Glutamatergic neuron (in vitro differentiated cells): ENCODE data around the gene MAPK6. TPM values are rescaled to one million over a fixed set of nuclear protein-coding genes. Genes with fewer than 3 reads are reported as not detected.

Source experiments
- DNase-seq: peaks from one replicate; pipeline ENCODE4 v3.0.0; 2022
- H3K27ac Mint-ChIP-seq: one replicate; pipeline ENCODE4 v1.8.0; 2020; ENCODE audit warnings: mild to moderate bottlenecking, mixed read lengths, inconsistent platforms; ENCODE audit not compliant: unreplicated experiment
- H3K27me3 Mint-ChIP-seq: one replicate; pipeline ENCODE4 v1.8.0; 2020; ENCODE audit warnings: mild to moderate bottlenecking, moderate library complexity, mixed read lengths, inconsistent platforms; ENCODE audit not compliant: unreplicated experiment
- H3K36me3 Mint-ChIP-seq: one replicate; pipeline ENCODE4 v1.8.0; 2020; ENCODE audit warnings: mild to moderate bottlenecking, mixed read lengths, inconsistent platforms; ENCODE audit not compliant: unreplicated experiment
- H3K4me1 Mint-ChIP-seq: one replicate; pipeline ENCODE4 v1.8.0; 2020; ENCODE audit warnings: mild to moderate bottlenecking, low read depth, mixed read lengths, inconsistent platforms; ENCODE audit not compliant: unreplicated experiment
- H3K4me3 Mint-ChIP-seq: one replicate; pipeline ENCODE4 v1.8.0; 2020; ENCODE audit warnings: mild to moderate bottlenecking, mixed read lengths, inconsistent platforms; ENCODE audit not compliant: unreplicated experiment
- H3K9me3 Mint-ChIP-seq: one replicate; pipeline ENCODE4 v1.8.0; 2020; ENCODE audit warnings: mild to moderate bottlenecking, moderate library complexity, mixed read lengths, inconsistent platforms; ENCODE audit not compliant: unreplicated experiment
- total RNA-seq: library from RNA; stranded (reverse); fragmentation: NEBNext Ultra II Directional; extraction: Animal tissue kit (Norgen Biotek cat#: 25700); gene quantifications from one replicate; pipeline ENCODE4 v1.2.1, GENCODE V29; 2021; ENCODE audit not compliant: unreplicated experiment
- TF ChIP-seq, protein P1 (sequence below): fragments of 200-600 bp; sonication (generic); IDR thresholded peaks from one replicate; pipeline ENCODE4 v1.5.0; 2021; ENCODE audit not compliant: partially characterized antibody, unreplicated experiment

MAPK6 gene
- total RNA-seq, 1 donor from 2014 or later, result 109 TPM

DNA sequence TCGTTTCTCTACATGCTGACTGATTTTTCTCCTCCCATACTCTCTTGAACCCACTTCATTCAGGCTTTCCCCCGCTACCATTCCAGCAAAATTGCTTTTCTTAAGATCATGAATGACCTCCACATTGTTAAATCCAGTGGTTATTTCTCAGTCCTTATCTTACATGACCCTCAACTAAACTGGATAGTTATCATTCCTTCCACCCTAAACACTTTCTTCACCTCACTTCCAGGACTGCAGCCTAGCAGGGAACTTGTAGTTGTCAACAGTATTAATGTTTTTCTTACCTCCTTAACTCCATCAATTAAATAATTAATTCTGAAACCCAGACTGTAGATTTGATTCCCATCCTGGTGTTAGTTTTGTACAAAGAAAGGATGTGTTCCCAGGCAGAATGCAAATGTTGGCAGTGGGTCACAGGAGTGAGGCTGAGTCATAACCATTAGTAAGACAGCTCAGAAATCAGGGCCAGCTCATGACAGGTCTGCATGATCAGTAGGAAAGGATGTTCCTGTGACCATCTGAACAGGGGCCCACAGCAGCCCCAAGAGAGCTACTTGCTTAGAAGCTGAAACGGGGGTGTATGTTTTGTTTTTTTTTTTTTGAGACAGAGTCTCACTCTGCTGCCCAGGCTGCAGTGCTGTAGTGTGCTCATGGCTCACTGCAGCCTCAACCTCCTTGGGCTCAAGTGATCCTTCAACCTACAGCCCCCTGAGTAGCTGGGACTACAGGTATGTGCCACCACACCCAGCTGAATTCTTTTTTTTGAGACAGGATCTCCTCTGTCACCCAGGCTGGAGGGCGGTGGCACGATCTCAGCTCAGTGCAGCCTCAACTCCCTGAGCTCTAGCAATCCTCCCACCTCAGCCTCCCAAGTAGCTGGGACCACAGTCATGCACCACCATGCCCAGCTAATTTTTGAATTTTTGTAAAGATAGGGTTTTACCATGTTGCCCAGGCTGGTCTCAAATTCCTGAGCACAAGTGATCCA, 84.5 kb downstream of the MAPK6 start:
- no peaks in the 10 kb centered on the region for H3K36me3 Mint-ChIP-seq
- TF ChIP-seq, protein P1, sequence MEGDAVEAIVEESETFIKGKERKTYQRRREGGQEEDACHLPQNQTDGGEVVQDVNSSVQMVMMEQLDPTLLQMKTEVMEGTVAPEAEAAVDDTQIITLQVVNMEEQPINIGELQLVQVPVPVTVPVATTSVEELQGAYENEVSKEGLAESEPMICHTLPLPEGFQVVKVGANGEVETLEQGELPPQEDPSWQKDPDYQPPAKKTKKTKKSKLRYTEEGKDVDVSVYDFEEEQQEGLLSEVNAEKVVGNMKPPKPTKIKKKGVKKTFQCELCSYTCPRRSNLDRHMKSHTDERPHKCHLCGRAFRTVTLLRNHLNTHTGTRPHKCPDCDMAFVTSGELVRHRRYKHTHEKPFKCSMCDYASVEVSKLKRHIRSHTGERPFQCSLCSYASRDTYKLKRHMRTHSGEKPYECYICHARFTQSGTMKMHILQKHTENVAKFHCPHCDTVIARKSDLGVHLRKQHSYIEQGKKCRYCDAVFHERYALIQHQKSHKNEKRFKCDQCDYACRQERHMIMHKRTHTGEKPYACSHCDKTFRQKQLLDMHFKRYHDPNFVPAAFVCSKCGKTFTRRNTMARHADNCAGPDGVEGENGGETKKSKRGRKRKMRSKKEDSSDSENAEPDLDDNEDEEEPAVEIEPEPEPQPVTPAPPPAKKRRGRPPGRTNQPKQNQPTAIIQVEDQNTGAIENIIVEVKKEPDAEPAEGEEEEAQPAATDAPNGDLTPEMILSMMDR, result no peak
- no peak for DNase-seq
- H3K4me3 Mint-ChIP-seq, result no peak overlapping the region
- H3K27me3 Mint-ChIP-seq, result no peaks in the 10 kb centered on the region
- H3K4me1 Mint-ChIP-seq, result peaks cover 7% of the 10 kb centered on the region
- H3K27ac Mint-ChIP-seq, result no peak overlapping the region
- H3K9me3 Mint-ChIP-seq, result no peaks in the 10 kb centered on the region

DNA sequence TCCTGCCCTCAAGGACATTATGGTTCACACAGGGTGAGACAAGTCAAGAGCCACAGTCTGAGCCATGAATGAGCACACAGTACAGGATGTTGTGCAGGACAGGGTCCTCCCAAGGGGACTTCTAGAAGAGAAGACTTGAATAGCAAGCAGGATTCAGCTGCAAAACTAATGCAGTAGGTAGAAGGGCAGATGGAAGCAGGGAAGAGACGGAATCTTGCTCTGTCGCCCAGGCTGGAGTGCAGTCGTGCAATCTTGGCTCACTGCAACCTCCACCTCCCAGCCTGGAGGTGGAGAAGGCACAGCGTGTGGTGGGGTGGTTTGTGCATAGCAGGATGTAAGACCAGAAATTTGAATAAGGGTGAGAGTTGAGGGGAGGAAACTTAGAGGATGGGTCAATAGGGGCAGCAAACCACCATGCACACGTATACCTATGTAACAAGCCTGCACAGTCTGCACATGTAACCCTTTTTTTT, 85.5 kb downstream of the MAPK6 start:
- H3K27me3 Mint-ChIP-seq, result no peaks in the 10 kb centered on the region
- no peak overlapping the region for H3K27ac Mint-ChIP-seq
- H3K4me1 Mint-ChIP-seq, result peaks cover 7% of the 10 kb centered on the region
- H3K36me3 Mint-ChIP-seq, result no peaks in the 10 kb centered on the region
- H3K9me3 Mint-ChIP-seq, result peaks cover 2% of the 10 kb centered on the region
- H3K4me3 Mint-ChIP-seq, result no peak overlapping the region
- TF ChIP-seq, protein P1, result no peak
- DNase-seq, result no peak

DNA sequence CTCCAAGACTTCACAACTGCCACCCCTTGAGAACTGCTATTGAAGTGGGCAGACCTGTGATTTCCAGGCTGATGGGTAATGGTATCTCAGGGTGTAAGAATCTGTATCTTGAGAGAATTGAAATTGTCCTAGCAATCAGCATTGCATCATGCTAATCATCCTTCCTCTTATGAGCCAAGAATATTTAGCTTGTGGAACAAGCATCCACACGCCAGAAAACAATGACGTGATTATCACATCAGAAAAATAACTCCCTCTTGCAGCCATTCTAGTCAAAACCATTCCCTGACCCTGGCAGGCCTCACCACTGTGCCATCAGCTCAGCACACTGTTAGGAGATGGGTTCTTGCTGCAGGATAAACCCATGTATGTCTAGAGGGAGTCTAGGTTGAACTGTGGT, 86.8 kb downstream of the MAPK6 start:
- no peak for DNase-seq
- peaks cover under 1% of the 10 kb centered on the region for H3K27me3 Mint-ChIP-seq

DNA sequence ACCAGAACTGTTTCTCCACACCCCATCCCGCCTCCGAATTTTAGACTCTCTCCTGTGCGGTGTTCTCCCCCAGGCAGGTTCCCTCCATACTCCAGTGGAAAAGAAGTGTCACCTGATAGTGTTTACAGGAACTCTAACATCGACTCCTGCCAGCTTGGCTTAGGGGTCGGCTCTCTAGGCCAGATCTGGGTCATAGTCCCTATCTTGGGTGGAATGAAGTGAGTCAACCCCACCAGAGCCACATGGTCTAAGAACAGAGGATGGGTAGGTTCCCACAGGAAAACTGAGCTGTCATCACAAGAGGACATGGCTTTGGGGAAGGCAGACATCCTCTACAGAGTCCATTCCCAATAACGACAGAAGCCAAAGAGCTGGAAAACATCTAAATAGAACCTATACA, 87.6 kb downstream of the MAPK6 start:
- TF ChIP-seq, protein P1, result no peak
- Mint-ChIP-seq H3K27ac (no peak overlapping the region), H3K9me3 (peaks cover 6% of the 10 kb centered on the region), H3K36me3 (no peaks in the 10 kb centered on the region), H3K4me3 (no peak overlapping the region), H3K27me3 (peaks cover 5% of the 10 kb centered on the region), H3K4me1 (peaks cover 7% of the 10 kb centered on the region)
- DNase-seq, result no peak

More for the DNA sequence above, 86.8 kb downstream of the MAPK6 start:
- peaks cover 3% of the 10 kb centered on the region for H3K9me3 Mint-ChIP-seq
- H3K4me1 Mint-ChIP-seq, result peaks cover 7% of the 10 kb centered on the region
- TF ChIP-seq, protein P1, result no peak
- H3K27ac Mint-ChIP-seq, result no peak overlapping the region
- no peaks in the 10 kb centered on the region for H3K36me3 Mint-ChIP-seq
- no peak overlapping the region for H3K4me3 Mint-ChIP-seq

DNA sequence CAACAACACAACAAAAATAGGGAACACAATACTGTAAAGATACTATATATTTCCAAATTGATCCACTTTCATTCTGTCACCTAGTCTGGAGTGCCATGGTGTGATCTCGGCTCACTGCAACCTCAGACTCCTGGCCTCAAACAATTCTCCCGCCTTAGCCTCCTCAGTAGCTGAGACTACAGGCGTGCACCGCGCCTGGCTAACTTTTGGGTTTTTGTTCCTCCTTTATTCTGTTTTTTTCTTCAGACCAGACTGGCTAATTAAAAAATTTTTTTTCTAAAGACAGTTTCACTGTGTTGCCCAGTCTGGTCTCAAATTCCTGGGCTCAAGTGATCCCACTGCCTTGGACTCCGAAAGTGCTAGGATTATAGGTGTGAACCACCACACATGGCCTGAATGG, 88.2 kb downstream of the MAPK6 start:
- Mint-ChIP-seq H3K4me1 (peaks cover 7% of the 10 kb centered on the region), H3K27ac (no peak overlapping the region), H3K27me3 (peaks cover 5% of the 10 kb centered on the region), H3K9me3 (peaks cover 6% of the 10 kb centered on the region), H3K36me3 (no peaks in the 10 kb centered on the region), H3K4me3 (no peak overlapping the region)
- DNase-seq, result no peak
- TF ChIP-seq, protein P1, result no peak
